Omental fat pad (tissue), 4 donors: Measurements from ENCODE around the gene OMG. TPM values are rescaled to one million over a fixed set of nuclear protein-coding genes. Genes with fewer than 3 reads are reported as not detected.

Source experiments
- ATAC-seq: fragments of 150-250 bp; one replicate; pipeline ENCODE4 v1.9.1; 2016; ENCODE audit warnings: mild to moderate bottlenecking, moderate library complexity; ENCODE audit not compliant: low FRiP score
- DNase-seq: peaks from one replicate; pipeline ENCODE4 v3.0.0-alpha.2; 2019; ENCODE audit warnings: low spot score
- total RNA-seq, 4 donors: library from RNA; depleted of rRNA; stranded (reverse); fragments of >200 nt; gene quantifications; one replicate each; pipeline ENCODE4 v1.1.0, GENCODE V29; 2016
- TF ChIP-seq, protein P1 (sequence below), 3 donors: fragments of 450-650 bp; IDR thresholded peaks; one replicate each; pipeline ENCODE4 v1.5.1; 2016 to 2017; ENCODE audit warnings: antibody characterized with exemption in 3 of 3, mild to moderate bottlenecking in 3 of 3, moderate library complexity in 2 of 3

OMG gene
- total RNA-seq, 4 donors from 2014 or later, result 0.84 TPM; not detected in 2

DNA sequence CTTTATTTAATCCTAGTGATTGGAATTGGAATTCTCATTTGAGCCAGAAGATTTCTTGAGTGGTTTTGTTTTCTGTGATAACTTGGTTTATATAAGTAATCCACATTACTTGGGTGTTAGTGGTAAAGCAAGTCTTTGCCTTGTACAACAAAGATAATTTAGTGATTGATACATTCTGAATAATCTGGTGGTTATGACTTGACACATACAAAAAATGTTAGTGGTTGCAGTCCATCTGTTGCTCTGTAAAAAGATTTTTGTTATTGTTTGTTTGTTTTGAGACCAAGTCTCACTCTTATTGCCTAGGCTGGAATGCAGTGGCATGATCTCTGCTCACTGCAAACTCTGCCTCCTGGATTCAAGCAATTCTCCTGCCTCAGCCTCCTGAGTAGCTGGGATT, 13.2 kb downstream of the OMG start:
- no peak for DNase-seq
- ATAC-seq, result no peak
- TF ChIP-seq, protein P1, sequence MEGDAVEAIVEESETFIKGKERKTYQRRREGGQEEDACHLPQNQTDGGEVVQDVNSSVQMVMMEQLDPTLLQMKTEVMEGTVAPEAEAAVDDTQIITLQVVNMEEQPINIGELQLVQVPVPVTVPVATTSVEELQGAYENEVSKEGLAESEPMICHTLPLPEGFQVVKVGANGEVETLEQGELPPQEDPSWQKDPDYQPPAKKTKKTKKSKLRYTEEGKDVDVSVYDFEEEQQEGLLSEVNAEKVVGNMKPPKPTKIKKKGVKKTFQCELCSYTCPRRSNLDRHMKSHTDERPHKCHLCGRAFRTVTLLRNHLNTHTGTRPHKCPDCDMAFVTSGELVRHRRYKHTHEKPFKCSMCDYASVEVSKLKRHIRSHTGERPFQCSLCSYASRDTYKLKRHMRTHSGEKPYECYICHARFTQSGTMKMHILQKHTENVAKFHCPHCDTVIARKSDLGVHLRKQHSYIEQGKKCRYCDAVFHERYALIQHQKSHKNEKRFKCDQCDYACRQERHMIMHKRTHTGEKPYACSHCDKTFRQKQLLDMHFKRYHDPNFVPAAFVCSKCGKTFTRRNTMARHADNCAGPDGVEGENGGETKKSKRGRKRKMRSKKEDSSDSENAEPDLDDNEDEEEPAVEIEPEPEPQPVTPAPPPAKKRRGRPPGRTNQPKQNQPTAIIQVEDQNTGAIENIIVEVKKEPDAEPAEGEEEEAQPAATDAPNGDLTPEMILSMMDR (IDR thresholded peaks at IDR 0.05), result no peak

DNA sequence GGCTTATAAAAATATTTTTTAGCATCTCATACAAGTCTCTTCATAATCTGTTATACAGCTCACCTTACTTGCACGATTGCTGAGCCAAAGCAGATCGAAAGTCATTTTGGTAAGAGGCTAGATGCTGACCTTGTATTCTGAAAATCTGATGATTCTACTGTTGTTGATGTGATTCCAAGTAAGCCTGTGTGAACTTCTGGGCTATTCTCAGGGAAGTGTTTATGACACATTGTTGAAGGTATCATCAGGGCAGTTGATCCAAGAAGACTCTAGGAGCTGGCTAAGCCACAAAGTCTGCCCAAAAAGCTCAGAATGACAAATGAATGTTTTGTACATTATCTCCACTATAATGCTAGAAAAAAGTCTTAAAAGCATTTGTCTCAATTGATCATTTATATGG, 16.0 kb downstream of the OMG start:
- ATAC-seq, result no peak
- TF ChIP-seq, protein P1 (IDR thresholded peaks at IDR 0.05), result no peak
- DNase-seq, result no peak

DNA sequence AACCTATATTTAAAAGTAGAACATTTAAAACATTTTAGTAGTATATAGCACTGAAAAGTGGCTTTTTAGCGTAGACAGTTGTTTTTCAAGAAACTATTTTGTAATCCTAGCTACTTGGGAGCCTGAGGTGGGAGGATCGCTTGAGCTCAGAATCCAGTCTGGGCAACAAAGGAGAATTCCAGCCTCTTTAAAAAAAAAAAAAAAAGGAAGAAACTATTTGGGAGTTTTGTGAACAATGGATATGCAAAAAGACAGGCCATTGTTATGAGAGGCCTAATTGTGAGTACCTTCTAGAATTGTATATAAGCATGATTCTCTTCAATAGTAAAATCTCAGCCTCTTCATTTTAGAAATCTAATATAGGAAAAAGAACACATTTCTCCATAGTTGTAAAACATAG, 17.6 kb downstream of the OMG start:
- TF ChIP-seq, protein P1 (IDR thresholded peaks at IDR 0.05), result no peak
- ATAC-seq, result no peak
- no peak for DNase-seq

- no peak for ATAC-seq
- TF ChIP-seq, protein P1 (IDR thresholded peaks at IDR 0.05), result no peak
- no peak for DNase-seq
These were observed 21.9 kb downstream of the OMG start for GRCh38 chr17:31275116-31275515.

DNA sequence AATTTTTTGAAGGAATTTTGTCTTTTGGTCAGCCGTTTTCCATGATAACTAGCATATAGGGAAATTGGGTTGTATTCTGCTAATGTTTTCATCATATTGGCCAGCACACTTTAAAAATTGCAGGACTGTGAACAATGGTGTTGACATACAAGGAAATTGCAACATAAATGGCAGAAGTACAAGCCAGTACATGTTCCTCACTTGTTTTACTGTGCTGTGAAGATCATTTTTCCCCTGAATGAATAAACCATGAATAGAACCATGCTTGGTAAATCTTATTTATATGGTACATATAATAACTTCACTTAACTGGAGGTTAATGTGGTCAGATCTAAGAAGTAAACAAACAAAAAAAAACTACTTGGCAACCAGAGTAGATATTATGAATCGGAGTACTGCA, 22.8 kb downstream of the OMG start:
- DNase-seq (no peak), ATAC-seq (peak; percentile 36)
- TF ChIP-seq, protein P1 (IDR thresholded peaks at IDR 0.05), result no peak

DNA sequence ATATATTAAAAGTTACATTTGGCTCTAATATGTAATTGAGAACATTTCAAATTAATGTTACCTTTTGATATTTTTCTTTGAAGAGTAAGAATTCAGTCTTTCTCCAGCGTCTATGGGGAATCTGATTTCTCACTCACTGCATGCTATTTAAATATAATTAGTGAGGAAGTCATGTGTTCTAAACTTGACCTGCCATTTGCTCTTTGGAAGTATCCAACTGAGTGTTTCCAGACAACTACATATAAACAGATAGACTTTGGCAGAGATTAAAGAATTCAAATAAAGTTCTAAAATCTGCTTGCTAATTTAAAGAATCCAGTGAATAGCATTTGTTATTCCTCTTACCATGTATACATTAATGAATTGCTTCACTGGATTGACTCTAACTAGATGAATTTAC, 23.5 kb downstream of the OMG start:
- TF ChIP-seq, protein P1 (IDR thresholded peaks at IDR 0.05), result no peak
- ATAC-seq (no peak), DNase-seq (no peak)

GRCh38 chr17:31272803-31273202, 24.2 kb downstream of the OMG start:
- DNase-seq (no peak), ATAC-seq (no peak)
- TF ChIP-seq, protein P1 (IDR thresholded peaks at IDR 0.05), result no peak
